Effector memory CD4-positive, alpha-beta T cell (primary cell): ENCODE data around the gene IFT57.

Experiments used
- DNase-seq, 3 donors: peaks; one replicate each; pipeline ENCODE4 v3.0.0-alpha.2; 2020
- H3K27ac ChIP-seq: 2 replicates; pipeline ENCODE4 v1.7.0; 2013; ENCODE audit warnings: mild to moderate bottlenecking, low read length, moderate library complexity; ENCODE audit not compliant: insufficient read depth, poor library complexity, severe bottlenecking
- H3K27me3 ChIP-seq: replicated peaks from 2 replicates; pipeline ENCODE4 v1.7.0; 2013; ENCODE audit warnings: mild to moderate bottlenecking, low read length; ENCODE audit not compliant: insufficient read depth, control insufficient read depth, poor library complexity, severe bottlenecking
- H3K36me3 ChIP-seq: 2 replicates; pipeline ENCODE4 v1.7.0; 2013; ENCODE audit warnings: mild to moderate bottlenecking, low read length, moderate library complexity; ENCODE audit not compliant: control insufficient read depth, insufficient read depth
- H3K4me1 ChIP-seq: 2 replicates; pipeline ENCODE4 v1.7.0; 2013; ENCODE audit warnings: low read length, mild to moderate bottlenecking; ENCODE audit not compliant: control insufficient read depth, insufficient read depth, poor library complexity, severe bottlenecking
- H3K4me3 ChIP-seq: 2 replicates; pipeline ENCODE4 v1.7.0; 2013; ENCODE audit warnings: low read length, low read depth, mild to moderate bottlenecking; ENCODE audit not compliant: insufficient read depth, poor library complexity, severe bottlenecking
- H3K9me3 ChIP-seq: 2 replicates; pipeline ENCODE4 v1.7.0; 2013; ENCODE audit warnings: mild to moderate bottlenecking, low read length, moderate library complexity; ENCODE audit not compliant: control insufficient read depth

IFT57 gene

DNA sequence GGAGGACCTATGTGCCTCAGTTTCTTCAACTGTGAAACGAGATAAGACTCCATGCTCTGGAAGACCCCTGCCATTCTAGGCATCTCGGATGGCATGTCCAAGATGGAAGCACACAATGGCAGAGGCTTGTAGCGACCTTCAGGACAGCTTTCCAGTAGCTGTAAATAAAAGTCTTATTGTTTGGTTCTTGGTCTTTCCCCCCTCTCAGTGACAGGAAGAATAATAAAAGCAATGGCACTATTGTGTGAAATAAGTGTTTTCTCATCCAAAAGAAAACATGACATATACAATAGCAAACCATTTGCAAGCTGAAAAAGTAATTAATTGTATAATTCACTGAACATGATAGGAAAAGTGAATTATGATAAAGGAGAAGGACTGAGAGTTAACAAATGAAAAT lies 98.9 kb downstream of the IFT57 start:
- H3K27me3 ChIP-seq: no peaks in the 10 kb centered on the region
- no peak overlapping the region for H3K4me3 ChIP-seq
- DNase-seq: no peak
- peaks cover 43% of the 10 kb centered on the region for H3K4me1 ChIP-seq
- no peak overlapping the region for H3K27ac ChIP-seq
- no peaks in the 10 kb centered on the region for H3K9me3 ChIP-seq
- no peaks in the 10 kb centered on the region for H3K36me3 ChIP-seq

DNA sequence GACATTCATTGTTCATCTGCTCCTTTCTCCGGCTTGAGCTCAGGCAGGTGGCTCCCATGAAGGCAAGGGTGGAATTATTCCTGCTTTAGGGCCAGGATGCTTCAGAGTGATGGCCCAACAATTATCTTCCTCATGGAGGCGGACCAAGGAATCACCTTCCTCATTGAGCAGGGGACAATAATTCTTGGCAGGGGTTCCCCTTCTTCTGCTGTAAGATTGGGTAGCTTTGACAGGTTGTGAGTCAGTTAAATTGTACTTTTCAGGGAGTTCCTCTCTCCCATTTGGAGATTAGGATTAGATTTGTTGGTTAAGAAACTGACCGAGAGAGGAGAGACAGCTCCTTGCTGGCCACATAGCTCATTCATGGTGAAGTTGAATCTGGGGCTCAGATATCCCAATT lies 99.9 kb downstream of the IFT57 start:
- Histone ChIP-seq H3K4me1 (peaks cover 37% of the 10 kb centered on the region), H3K27ac (no peak overlapping the region), H3K9me3 (no peaks in the 10 kb centered on the region), H3K4me3 (no peak overlapping the region), H3K27me3 (no peaks in the 10 kb centered on the region), H3K36me3 (no peaks in the 10 kb centered on the region)
- no peak for DNase-seq

DNA sequence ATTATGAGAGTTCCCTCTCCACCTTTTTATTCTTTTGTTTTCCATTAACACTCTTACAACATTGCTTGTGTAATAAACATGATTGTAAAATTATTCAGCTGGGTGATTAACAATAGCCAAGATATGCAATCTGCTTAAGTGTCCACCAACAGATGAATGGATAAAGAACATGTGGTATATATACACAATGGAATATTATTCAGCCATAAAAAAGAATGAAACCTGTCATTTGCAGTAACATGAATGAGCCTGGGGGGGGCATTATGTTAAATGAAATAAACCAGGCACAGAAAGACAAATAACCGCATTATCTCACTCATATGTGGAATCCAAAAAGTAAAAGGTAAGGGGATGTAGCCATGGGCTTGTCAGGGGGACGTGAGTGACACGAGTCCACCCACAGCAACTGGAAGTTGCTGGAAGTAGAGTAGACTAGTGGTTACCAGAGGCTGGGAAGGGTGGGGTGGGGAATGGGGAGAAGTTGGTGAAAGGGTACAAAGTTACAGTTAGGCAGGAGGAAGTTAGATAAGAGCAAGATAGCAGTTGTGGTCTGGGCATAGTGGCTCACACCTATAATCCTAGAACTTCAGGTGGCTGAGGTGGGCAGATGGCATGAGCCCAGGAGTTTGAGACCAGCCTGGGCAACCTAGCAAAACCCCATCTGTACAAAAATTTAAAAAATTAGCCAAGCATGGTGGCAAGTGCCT lies 102.7 kb downstream of the IFT57 start:
- Histone ChIP-seq H3K27me3 (no peaks in the 10 kb centered on the region), H3K4me1 (peaks cover 17% of the 10 kb centered on the region), H3K27ac (no peak overlapping the region), H3K4me3 (no peak overlapping the region), H3K36me3 (no peaks in the 10 kb centered on the region), H3K9me3 (no peaks in the 10 kb centered on the region)
- no peak for DNase-seq

- no peak overlapping the region for H3K27ac ChIP-seq
- H3K36me3 ChIP-seq: no peaks in the 10 kb centered on the region
- no peaks in the 10 kb centered on the region for H3K27me3 ChIP-seq
- H3K9me3 ChIP-seq: no peaks in the 10 kb centered on the region
- no peak for DNase-seq
- no peak overlapping the region for H3K4me3 ChIP-seq
- H3K4me1 ChIP-seq: peaks cover 9% of the 10 kb centered on the region
Observed at GRCh38 chr3:108118038-108118768, 104.0 kb downstream of the IFT57 start.

- no peak overlapping the region for H3K27ac ChIP-seq
- H3K36me3 ChIP-seq: no peaks in the 10 kb centered on the region
- peaks cover 9% of the 10 kb centered on the region for H3K4me1 ChIP-seq
- no peaks in the 10 kb centered on the region for H3K27me3 ChIP-seq
- DNase-seq: no peak
- no peaks in the 10 kb centered on the region for H3K9me3 ChIP-seq
- H3K4me3 ChIP-seq: no peak overlapping the region
Observed at GRCh38 chr3:108117241-108117775, 104.9 kb downstream of the IFT57 start.

DNA sequence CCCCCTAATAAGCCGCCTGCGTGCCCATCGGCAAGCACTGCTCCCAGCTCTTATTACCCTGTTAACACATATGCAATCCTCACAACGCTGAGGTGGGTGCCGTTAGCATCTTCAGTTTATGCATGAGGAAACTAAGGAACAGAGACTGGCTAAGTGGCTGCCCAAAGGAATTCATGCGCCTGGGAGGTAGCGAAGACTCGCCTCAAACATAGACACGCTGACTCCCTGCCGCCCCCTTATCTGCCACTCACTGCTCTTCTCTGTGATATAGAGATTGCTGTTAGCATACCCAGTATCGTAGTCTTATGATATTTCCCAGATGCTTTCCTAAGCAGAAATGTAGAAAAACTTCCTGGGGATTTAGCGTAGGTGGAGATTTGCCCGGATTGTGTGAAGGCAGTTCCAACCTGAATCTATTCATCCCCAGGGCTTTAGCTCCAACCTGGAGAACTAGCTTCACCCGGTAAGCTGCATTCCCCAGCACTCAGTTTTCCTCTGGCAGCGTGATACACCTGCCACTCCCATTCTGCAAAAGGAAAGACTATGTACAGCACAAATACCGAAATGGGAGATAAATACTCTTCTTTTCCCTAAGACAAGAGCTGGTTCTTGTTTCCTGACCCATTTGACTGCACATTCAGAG lies 107.7 kb downstream of the IFT57 start:
- no peak for DNase-seq
- H3K27me3 ChIP-seq: no peaks in the 10 kb centered on the region
- H3K36me3 ChIP-seq: no peaks in the 10 kb centered on the region
- no peaks in the 10 kb centered on the region for H3K9me3 ChIP-seq
- H3K27ac ChIP-seq: no peak overlapping the region
- H3K4me1 ChIP-seq: peaks cover 5% of the 10 kb centered on the region
- no peak overlapping the region for H3K4me3 ChIP-seq

GRCh38 chr3:108113975-108114374 lies 108.2 kb downstream of the IFT57 start:
- H3K27ac ChIP-seq: no peak overlapping the region
- H3K4me1 ChIP-seq: peaks cover 3% of the 10 kb centered on the region
- no peak for DNase-seq
- H3K9me3 ChIP-seq: no peaks in the 10 kb centered on the region
- no peak overlapping the region for H3K4me3 ChIP-seq
- H3K27me3 ChIP-seq: no peaks in the 10 kb centered on the region
- no peaks in the 10 kb centered on the region for H3K36me3 ChIP-seq

DNA sequence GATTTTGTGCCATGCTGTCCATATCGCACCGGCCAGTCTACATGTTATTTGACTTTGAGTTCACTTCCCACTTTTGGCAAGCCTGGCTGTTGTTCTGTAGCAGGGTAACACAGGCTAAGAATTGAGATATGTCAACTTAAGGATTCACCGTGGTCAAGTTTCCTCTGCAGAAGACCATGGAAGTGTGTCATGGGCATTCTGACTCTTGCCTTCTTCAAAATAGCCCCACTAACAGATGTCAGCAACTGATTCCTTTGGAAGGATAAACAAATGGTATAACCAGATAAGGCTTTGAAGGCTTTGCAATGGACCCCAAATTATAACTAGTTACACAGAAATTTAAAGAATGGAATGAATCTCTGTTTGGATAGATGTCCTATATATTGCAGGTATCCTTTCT lies 111.3 kb downstream of the IFT57 start:
- no peak for DNase-seq
- Histone ChIP-seq H3K9me3 (no peaks in the 10 kb centered on the region), H3K36me3 (no peaks in the 10 kb centered on the region)

More for the DNA sequence above, 111.3 kb downstream of the IFT57 start:
- no peak overlapping the region for H3K4me3 ChIP-seq
- H3K27me3 ChIP-seq: no peaks in the 10 kb centered on the region
- H3K27ac ChIP-seq: no peak overlapping the region
- no peaks in the 10 kb centered on the region for H3K4me1 ChIP-seq
